Measurements from ENCODE around the gene PTPRE.

Gene PTPRE

GRCh38 chr10:127882801-127883459, 24.0 kb upstream of the PTPRE start:
- no peak for DNase-seq

GRCh38 chr10:127883516-127883915, 23.4 kb upstream of the PTPRE start:
- DNase-seq, result no peak

- DNase-seq, result no peak
Observed at GRCh38 chr10:127884501-127884900, 22.4 kb upstream of the PTPRE start.

- no peak for DNase-seq
Observed at GRCh38 chr10:127886371-127887051, 20.4 kb upstream of the PTPRE start.

GRCh38 chr10:127887541-127888415, 19.1 kb upstream of the PTPRE start:
- DNase-seq, result no peak

GRCh38 chr10:127888521-127889312, 18.2 kb upstream of the PTPRE start:
- no peak for DNase-seq

- DNase-seq, result no peak
Observed at GRCh38 chr10:127889605-127890195, 17.2 kb upstream of the PTPRE start.

GRCh38 chr10:127890216-127890615, 16.7 kb upstream of the PTPRE start:
- no peak for DNase-seq

GRCh38 chr10:127890832-127891334, 16.0 kb upstream of the PTPRE start:
- no peak for DNase-seq

- no peak for DNase-seq
Observed at GRCh38 chr10:127892743-127893142, 14.2 kb upstream of the PTPRE start, which contains the start of gene CLRN3. Gene CLRN3 (minus strand): TSS chr10:127892941. CDS start chr10:127892784, 157 bp downstream.

GRCh38 chr10:127894146-127894545, 12.8 kb upstream of the PTPRE start:
- DNase-seq, result no peak

- DNase-seq, result no peak
Observed at GRCh38 chr10:127896590-127896989, 10.3 kb upstream of the PTPRE start.

GRCh38 chr10:127897177-127897576, 9.7 kb upstream of the PTPRE start:
- no peak for DNase-seq

GRCh38 chr10:127899766-127900387, 7.0 kb upstream of the PTPRE start:
- DNase-seq, result no peak

- DNase-seq, result no peak
Observed at GRCh38 chr10:127903789-127904188, 3.1 kb upstream of the PTPRE start.

- no peak for DNase-seq
Observed at GRCh38 chr10:127904311-127905000, 2.4 kb upstream of the PTPRE start.

- DNase-seq, result no peak
Observed at GRCh38 chr10:127905001-127905847, 1.7 kb upstream of the PTPRE start.

- DNase-seq, result no peak
Observed at GRCh38 chr10:127905848-127906261, 1.0 kb upstream of the PTPRE start.

- no peak for DNase-seq
Observed at GRCh38 chr10:127907411-127908105, 655 bp downstream of the PTPRE start.

Data from GOT3 (cell line).